HepG2 (cell line): Measurements from ENCODE around the gene HNRNPF. TPM values are rescaled to one million over a fixed set of nuclear protein-coding genes. Genes with fewer than 3 reads are reported as not detected.

ENCODE experiments used
- NCOA5 ChIP-seq: sonication (generic); formaldehyde crosslinking; IDR thresholded peaks from 2 replicates; pipeline ENCODE4 v1.4.0; 2020; ENCODE audit warnings: missing genetic modification reagents
- SIX1 ChIP-seq: sonication (generic); formaldehyde crosslinking; IDR thresholded peaks from 2 replicates; pipeline ENCODE4 v1.4.0; 2020; ENCODE audit warnings: missing genetic modification reagents, borderline replicate concordance
- ZMYM4 ChIP-seq: sonication (generic); formaldehyde crosslinking; IDR thresholded peaks from 2 replicates; pipeline ENCODE4 v1.8.1; 2023; ENCODE audit warnings: mild to moderate bottlenecking, missing genetic modification reagents
- ZNF251 ChIP-seq: sonication (generic); formaldehyde crosslinking; IDR thresholded peaks from 2 replicates; pipeline ENCODE4 v1.9.0; 2021; ENCODE audit warnings: mild to moderate bottlenecking, missing genetic modification reagents
- ZNF34 ChIP-seq: sonication (generic); formaldehyde crosslinking; IDR thresholded peaks from 2 replicates; pipeline ENCODE4 v1.4.0; 2020; ENCODE audit warnings: mild to moderate bottlenecking, missing genetic modification reagents, borderline replicate concordance
- ZNF354B ChIP-seq: sonication (generic); formaldehyde crosslinking; IDR thresholded peaks from 2 replicates; pipeline ENCODE4 v1.8.0; 2022; ENCODE audit warnings: mild to moderate bottlenecking, missing genetic modification reagents
- ZNF879 ChIP-seq: sonication (generic); formaldehyde crosslinking; IDR thresholded peaks from 2 replicates; pipeline ENCODE4 v1.8.1; 2023; ENCODE audit warnings: missing genetic modification reagents
- polyA plus RNA-seq, 8 experiments: library from polyadenylated mRNA; depleted of rRNA in 3 of 8; stranded (reverse) in 7 of 8; unstranded in 1 of 8; fragments of >200 nt; fragmentation: Illumina TruSeq in 4 of 8; extraction: Trizol in 4 of 8; gene quantifications; 2 replicates each; pipeline versions ENCODE4 v1.2.1 to v1.2.3, GENCODE V29; 2011 to 2016; ENCODE audit warnings: low read depth in 4 of 8, missing spikeins in 1 of 8, mixed read lengths in 1 of 8; ENCODE audit not compliant: insufficient read depth in 1 of 8
- total RNA-seq, 5 experiments: library from RNA; depleted of rRNA; stranded (reverse); fragments of >200 nt; fragmentation: Illumina TruSeq; extraction: Trizol; gene quantifications; 2 replicates each; pipeline ENCODE4 v1.2.3, GENCODE V29; 2016; ENCODE audit warnings: low read depth in 1 of 5
- TF ChIP-seq, protein P1 (sequence below): fragments of 450-650 bp; IDR thresholded peaks from 2 replicates; pipeline ENCODE4 v1.6.1; 2017; ENCODE audit warnings: mild to moderate bottlenecking
- TF ChIP-seq, protein P2 (sequence below): sonication (generic); formaldehyde crosslinking; IDR thresholded peaks from 2 replicates; pipeline ENCODE4 v1.4.0; 2020; ENCODE audit warnings: missing genetic modification reagents
- TF ChIP-seq, protein P3 (sequence below): sonication (generic); formaldehyde crosslinking; IDR thresholded peaks from 2 replicates; pipeline ENCODE4 v1.4.0; 2020; ENCODE audit warnings: missing genetic modification reagents
- TF ChIP-seq, protein P4 (sequence below): sonication (generic); formaldehyde crosslinking; IDR thresholded peaks from 2 replicates; pipeline ENCODE4 v1.8.0; 2022; ENCODE audit warnings: mild to moderate bottlenecking, missing genetic modification reagents, borderline replicate concordance
- TF ChIP-seq, protein P5 (sequence below): sonication (generic); formaldehyde crosslinking; IDR thresholded peaks from 2 replicates; pipeline ENCODE4 v1.4.0; 2020; ENCODE audit warnings: mild to moderate bottlenecking, missing genetic modification reagents
- TF ChIP-seq, protein P6 (sequence below): sonication (generic); formaldehyde crosslinking; IDR thresholded peaks from 2 replicates; pipeline ENCODE4 v1.5.0; 2020; ENCODE audit warnings: mild to moderate bottlenecking, missing genetic modification reagents

The HNRNPF gene
- total and polyA plus RNA-seq, 2 of the 13 experiments (the other 11 are each of a cell fraction or from before 2014, with no cell fraction given): 166 to 308 TPM

DNA sequence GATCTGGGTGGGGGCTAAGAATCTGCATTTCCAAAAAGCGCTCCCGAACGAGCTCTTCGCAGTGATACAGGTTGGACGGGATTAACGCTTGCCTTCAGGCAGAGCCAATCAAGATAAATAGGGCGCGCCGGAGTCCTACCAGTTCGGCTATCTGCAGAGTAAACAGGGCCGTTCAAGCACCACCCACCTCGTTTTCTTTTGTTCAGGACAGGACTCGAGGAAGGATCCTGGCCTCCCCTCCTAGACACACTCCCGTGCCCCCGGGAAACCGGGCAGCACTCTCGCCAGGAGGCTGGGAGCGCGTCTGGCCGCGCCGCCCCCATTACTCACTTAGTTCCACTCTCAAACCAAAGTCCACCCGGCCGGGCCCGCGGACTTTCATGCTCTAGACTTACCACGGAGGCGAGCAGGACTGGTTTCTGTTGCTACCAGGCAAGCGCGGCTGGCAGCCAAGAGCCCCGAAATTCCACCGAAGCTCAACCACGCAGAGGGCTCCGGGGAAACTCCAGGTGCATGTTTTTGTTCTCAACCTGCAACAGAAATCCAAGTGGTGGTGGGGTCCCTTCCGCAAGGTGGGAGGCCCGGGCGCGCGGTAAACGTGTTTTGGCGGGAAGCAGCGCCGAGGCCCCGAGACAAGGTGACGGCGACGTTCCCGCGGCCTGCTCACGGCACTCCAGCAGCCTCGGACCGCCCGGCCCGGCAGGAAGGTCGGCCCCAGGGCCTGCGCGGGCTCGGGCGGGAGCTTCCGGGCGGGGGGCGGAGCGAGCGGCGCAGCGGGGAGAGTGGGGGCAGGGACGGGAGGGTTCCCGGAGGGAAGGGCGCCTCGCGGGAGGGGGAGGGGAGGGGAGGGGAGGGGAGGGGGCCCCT is 12.7 kb downstream of the HNRNPF start (continued):
- TF ChIP-seq, protein P1, sequence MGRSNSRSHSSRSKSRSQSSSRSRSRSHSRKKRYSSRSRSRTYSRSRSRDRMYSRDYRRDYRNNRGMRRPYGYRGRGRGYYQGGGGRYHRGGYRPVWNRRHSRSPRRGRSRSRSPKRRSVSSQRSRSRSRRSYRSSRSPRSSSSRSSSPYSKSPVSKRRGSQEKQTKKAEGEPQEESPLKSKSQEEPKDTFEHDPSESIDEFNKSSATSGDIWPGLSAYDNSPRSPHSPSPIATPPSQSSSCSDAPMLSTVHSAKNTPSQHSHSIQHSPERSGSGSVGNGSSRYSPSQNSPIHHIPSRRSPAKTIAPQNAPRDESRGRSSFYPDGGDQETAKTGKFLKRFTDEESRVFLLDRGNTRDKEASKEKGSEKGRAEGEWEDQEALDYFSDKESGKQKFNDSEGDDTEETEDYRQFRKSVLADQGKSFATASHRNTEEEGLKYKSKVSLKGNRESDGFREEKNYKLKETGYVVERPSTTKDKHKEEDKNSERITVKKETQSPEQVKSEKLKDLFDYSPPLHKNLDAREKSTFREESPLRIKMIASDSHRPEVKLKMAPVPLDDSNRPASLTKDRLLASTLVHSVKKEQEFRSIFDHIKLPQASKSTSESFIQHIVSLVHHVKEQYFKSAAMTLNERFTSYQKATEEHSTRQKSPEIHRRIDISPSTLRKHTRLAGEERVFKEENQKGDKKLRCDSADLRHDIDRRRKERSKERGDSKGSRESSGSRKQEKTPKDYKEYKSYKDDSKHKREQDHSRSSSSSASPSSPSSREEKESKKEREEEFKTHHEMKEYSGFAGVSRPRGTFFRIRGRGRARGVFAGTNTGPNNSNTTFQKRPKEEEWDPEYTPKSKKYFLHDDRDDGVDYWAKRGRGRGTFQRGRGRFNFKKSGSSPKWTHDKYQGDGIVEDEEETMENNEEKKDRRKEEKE: no peak
- TF ChIP-seq ZNF879 (CRISPR knock-in tag) (no peak), SIX1 (CRISPR knock-in tag) (no peak), ZNF34 (no peak), ZNF251 (CRISPR knock-in tag) (no peak), ZNF354B (no peak), NCOA5 (CRISPR knock-in tag) (no peak), ZMYM4 (CRISPR knock-in tag) (no peak)
- TF ChIP-seq, protein P2, sequence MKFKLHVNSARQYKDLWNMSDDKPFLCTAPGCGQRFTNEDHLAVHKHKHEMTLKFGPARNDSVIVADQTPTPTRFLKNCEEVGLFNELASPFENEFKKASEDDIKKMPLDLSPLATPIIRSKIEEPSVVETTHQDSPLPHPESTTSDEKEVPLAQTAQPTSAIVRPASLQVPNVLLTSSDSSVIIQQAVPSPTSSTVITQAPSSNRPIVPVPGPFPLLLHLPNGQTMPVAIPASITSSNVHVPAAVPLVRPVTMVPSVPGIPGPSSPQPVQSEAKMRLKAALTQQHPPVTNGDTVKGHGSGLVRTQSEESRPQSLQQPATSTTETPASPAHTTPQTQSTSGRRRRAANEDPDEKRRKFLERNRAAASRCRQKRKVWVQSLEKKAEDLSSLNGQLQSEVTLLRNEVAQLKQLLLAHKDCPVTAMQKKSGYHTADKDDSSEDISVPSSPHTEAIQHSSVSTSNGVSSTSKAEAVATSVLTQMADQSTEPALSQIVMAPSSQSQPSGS (CRISPR knock-in tag): 0 out of 2 replicates have a peak, but pooled peaks have one; percentile 14
- TF ChIP-seq, protein P3, sequence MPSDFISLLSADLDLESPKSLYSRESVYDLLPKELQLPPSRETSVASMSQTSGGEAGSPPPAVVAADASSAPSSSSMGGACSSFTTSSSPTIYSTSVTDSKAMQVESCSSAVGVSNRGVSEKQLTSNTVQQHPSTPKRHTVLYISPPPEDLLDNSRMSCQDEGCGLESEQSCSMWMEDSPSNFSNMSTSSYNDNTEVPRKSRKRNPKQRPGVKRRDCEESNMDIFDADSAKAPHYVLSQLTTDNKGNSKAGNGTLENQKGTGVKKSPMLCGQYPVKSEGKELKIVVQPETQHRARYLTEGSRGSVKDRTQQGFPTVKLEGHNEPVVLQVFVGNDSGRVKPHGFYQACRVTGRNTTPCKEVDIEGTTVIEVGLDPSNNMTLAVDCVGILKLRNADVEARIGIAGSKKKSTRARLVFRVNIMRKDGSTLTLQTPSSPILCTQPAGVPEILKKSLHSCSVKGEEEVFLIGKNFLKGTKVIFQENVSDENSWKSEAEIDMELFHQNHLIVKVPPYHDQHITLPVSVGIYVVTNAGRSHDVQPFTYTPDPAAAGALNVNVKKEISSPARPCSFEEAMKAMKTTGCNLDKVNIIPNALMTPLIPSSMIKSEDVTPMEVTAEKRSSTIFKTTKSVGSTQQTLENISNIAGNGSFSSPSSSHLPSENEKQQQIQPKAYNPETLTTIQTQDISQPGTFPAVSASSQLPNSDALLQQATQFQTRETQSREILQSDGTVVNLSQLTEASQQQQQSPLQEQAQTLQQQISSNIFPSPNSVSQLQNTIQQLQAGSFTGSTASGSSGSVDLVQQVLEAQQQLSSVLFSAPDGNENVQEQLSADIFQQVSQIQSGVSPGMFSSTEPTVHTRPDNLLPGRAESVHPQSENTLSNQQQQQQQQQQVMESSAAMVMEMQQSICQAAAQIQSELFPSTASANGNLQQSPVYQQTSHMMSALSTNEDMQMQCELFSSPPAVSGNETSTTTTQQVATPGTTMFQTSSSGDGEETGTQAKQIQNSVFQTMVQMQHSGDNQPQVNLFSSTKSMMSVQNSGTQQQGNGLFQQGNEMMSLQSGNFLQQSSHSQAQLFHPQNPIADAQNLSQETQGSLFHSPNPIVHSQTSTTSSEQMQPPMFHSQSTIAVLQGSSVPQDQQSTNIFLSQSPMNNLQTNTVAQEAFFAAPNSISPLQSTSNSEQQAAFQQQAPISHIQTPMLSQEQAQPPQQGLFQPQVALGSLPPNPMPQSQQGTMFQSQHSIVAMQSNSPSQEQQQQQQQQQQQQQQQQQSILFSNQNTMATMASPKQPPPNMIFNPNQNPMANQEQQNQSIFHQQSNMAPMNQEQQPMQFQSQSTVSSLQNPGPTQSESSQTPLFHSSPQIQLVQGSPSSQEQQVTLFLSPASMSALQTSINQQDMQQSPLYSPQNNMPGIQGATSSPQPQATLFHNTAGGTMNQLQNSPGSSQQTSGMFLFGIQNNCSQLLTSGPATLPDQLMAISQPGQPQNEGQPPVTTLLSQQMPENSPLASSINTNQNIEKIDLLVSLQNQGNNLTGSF (CRISPR knock-in tag): peak; percentile 61; the same call in 1 of the 2 replicates
- TF ChIP-seq, protein P4, sequence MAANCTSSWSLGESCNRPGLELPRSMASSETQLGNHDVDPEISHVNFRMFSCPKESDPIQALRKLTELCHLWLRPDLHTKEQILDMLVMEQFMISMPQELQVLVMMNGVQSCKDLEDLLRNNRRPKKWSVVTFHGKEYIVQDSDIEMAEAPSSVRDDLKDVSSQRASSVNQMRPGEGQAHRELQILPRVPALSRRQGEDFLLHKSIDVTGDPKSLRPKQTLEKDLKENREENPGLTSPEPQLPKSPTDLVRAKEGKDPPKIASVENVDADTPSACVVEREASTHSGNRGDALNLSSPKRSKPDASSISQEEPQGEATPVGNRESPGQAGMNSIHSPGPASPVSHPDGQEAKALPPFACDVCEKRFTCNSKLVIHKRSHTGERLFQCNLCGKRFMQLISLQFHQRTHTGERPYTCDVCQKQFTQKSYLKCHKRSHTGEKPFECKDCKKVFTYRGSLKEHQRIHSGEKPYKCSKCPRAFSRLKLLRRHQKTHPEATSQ (CRISPR knock-in tag): no peak
- TF ChIP-seq, protein P5, sequence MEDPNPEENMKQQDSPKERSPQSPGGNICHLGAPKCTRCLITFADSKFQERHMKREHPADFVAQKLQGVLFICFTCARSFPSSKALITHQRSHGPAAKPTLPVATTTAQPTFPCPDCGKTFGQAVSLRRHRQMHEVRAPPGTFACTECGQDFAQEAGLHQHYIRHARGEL: no peak
- TF ChIP-seq, protein P6, sequence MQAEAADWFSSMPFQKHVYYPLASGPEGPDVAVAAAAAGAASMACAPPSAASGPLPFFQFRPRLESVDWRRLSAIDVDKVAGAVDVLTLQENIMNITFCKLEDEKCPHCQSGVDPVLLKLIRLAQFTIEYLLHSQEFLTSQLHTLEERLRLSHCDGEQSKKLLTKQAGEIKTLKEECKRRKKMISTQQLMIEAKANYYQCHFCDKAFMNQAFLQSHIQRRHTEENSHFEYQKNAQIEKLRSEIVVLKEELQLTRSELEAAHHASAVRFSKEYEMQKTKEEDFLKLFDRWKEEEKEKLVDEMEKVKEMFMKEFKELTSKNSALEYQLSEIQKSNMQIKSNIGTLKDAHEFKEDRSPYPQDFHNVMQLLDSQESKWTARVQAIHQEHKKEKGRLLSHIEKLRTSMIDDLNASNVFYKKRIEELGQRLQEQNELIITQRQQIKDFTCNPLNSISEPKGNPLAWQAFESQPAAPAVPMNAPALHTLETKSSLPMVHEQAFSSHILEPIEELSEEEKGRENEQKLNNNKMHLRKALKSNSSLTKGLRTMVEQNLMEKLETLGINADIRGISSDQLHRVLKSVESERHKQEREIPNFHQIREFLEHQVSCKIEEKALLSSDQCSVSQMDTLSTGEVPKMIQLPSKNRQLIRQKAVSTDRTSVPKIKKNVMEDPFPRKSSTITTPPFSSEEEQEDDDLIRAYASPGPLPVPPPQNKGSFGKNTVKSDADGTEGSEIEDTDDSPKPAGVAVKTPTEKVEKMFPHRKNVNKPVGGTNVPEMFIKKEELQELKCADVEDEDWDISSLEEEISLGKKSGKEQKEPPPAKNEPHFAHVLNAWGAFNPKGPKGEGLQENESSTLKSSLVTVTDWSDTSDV (CRISPR knock-in tag): no peak
